Right lung (tissue), 5 donors: ENCODE results near the gene PNLIPRP2. TPM values are rescaled to one million over a fixed set of nuclear protein-coding genes. Genes with fewer than 3 reads are reported as not detected.

Experiments
- DNase-seq, 2 donors: peaks; one replicate each; pipeline ENCODE4 v3.0.0-alpha.2; 2013
- polyA plus RNA-seq, 5 donors: library from polyadenylated mRNA; unstranded; fragments of 120-200 nt; gene quantifications; one replicate each; pipeline versions ENCODE4 v1.2.1 to v1.2.3, GENCODE V29; 2013; ENCODE audit warnings: inconsistent platforms in 1 of 5, low replicate concordance in 1 of 5; ENCODE audit not compliant: insufficient read length in 5 of 5, insufficient read depth in 1 of 5

PNLIPRP2 gene
- polyA plus RNA-seq, 5 donors = not detected

GRCh38 chr10:116655568-116655967 is 34.8 kb downstream of the PNLIPRP2 start:
- DNase-seq = no peak

- no peak for DNase-seq
Measured at GRCh38 chr10:116656044-116656443, 35.3 kb downstream of the PNLIPRP2 start.

- DNase-seq = no peak
Measured at GRCh38 chr10:116657863-116658551, 37.3 kb downstream of the PNLIPRP2 start.

GRCh38 chr10:116659049-116659670 is 38.4 kb downstream of the PNLIPRP2 start:
- DNase-seq = no peak

GRCh38 chr10:116660860-116661259 is 40.1 kb downstream of the PNLIPRP2 start:
- DNase-seq = no peak

- DNase-seq = no peak
Measured at GRCh38 chr10:116663342-116663741, 42.6 kb downstream of the PNLIPRP2 start.

- no peak for DNase-seq
Measured at GRCh38 chr10:116664631-116665030, 43.9 kb downstream of the PNLIPRP2 start.

GRCh38 chr10:116665541-116666125 is 44.9 kb downstream of the PNLIPRP2 start:
- no peak for DNase-seq

- DNase-seq = no peak
Measured at GRCh38 chr10:116667484-116667883, 46.7 kb downstream of the PNLIPRP2 start.

- no peak for DNase-seq
Measured at GRCh38 chr10:116668018-116668417, 47.3 kb downstream of the PNLIPRP2 start.

- no peak for DNase-seq
Measured at GRCh38 chr10:116668446-116668845, 47.7 kb downstream of the PNLIPRP2 start.

GRCh38 chr10:116669080-116669479 is 48.3 kb downstream of the PNLIPRP2 start:
- DNase-seq = no peak

- peak in 1 of 2 donors; percentile 20 for DNase-seq
Measured at GRCh38 chr10:116669832-116670644, 49.3 kb downstream of the PNLIPRP2 start.

GRCh38 chr10:116670706-116671105 is 50.0 kb downstream of the PNLIPRP2 start:
- DNase-seq = no peak

- no peak for DNase-seq
Measured at GRCh38 chr10:116671274-116671926, 50.6 kb downstream of the PNLIPRP2 start.

- DNase-seq = no peak
Measured at GRCh38 chr10:116672891-116673290, 52.1 kb downstream of the PNLIPRP2 start.

GRCh38 chr10:116673866-116674265 is 53.1 kb downstream of the PNLIPRP2 start:
- DNase-seq = no peak

GRCh38 chr10:116674901-116675423 is 54.2 kb downstream of the PNLIPRP2 start:
- DNase-seq = no peak

GRCh38 chr10:116676118-116676517 is 55.4 kb downstream of the PNLIPRP2 start:
- DNase-seq = no peak

- DNase-seq = no peak
Measured at GRCh38 chr10:116676633-116677032, 55.9 kb downstream of the PNLIPRP2 start.

- no peak for DNase-seq
Measured at GRCh38 chr10:116679351-116679750, 58.6 kb downstream of the PNLIPRP2 start.

- DNase-seq = no peak
Measured at GRCh38 chr10:116683166-116683565, 62.4 kb downstream of the PNLIPRP2 start.
